Stimulated activated naive CD8-positive, alpha-beta T cell treated with anti-CD3 and anti-CD28 coated beads, Interleukin-15, Interleukin-2, amounts not matched to agents 100 ng/mL and 50 ng/mL, for 24 hours (primary cell): ENCODE data around the gene DLG2.

Experiments
- H3K27ac Mint-ChIP-seq: one replicate; pipeline ENCODE4 v1.8.0; 2021; ENCODE audit warnings: mild to moderate bottlenecking, mixed read lengths
- H3K27me3 Mint-ChIP-seq: one replicate; pipeline ENCODE4 v1.8.0; 2021; ENCODE audit warnings: mixed read lengths
- H3K36me3 Mint-ChIP-seq: one replicate; pipeline ENCODE4 v1.8.0; 2021; ENCODE audit warnings: low read depth, mixed read lengths
- H3K4me1 Mint-ChIP-seq: one replicate; pipeline ENCODE4 v1.8.0; 2021; ENCODE audit warnings: low read depth, mixed read lengths
- H3K4me3 Mint-ChIP-seq: one replicate; pipeline ENCODE4 v1.8.0; 2021; ENCODE audit warnings: mild to moderate bottlenecking, mixed read lengths
- H3K9me3 Mint-ChIP-seq: one replicate; pipeline ENCODE4 v1.8.0; 2021; ENCODE audit warnings: mixed read lengths

Gene DLG2

DNA sequence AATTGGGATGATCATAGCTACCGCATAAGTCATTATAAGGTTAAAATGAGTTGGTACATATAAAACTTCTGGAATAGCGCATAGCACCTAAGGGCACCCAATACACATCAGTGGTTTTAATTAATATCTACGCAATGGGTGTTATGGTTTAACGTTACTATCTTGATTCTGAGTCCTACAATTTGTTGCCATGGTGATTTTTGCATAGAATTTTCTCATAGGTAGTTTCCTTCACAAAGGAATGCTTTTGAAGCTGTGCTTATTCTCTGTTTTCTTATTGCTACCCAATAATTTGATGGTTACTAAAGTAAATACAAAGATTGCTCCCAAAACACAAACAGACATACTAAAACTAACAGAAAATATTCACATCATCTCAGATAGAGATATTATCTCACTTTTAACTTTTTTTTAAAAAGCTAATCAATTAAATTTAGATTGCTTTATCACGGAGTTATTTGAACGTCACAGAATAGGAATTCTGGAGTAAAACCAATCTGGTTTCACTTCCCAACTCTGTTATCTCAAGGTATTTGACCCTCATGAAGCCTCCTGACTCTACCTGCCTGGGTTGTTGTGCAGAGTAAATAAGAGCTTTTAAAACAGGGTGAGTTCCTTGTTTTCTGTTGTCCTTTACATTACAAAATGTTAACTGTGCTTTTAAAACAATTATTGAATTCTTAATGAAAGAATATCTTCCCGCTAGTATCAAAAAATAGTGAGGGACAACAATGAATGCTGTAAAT is 1705.5 kb downstream of the DLG2 start:
- Mint-ChIP-seq H3K27ac (no peak overlapping the region), H3K4me3 (no peak overlapping the region), H3K9me3 (peaks cover 2% of the 10 kb centered on the region), H3K27me3 (no peaks in the 10 kb centered on the region), H3K36me3 (no peaks in the 10 kb centered on the region), H3K4me1 (no peaks in the 10 kb centered on the region)

DNA sequence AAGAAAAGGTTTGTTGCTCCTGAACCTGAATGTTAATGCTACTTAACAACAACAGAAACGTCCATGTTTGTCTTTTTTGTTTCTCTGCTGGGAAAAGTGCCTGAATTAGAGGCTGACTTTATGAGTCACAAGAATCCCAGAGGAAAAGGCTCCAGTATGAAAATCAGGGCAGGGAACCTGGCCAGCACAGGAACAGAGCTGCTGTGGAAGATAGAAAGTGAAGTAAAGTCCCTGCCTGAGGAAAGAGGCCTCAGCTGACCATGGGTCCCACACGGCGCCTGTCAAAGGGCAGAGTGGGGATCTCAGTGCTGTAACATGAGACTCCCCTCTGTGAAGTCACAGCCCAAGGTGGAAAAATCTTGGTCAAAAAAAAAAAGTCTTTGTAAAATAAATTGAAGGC is 1708.7 kb downstream of the DLG2 start:
- H3K4me3 Mint-ChIP-seq, result no peak overlapping the region
- no peaks in the 10 kb centered on the region for H3K4me1 Mint-ChIP-seq
- H3K36me3 Mint-ChIP-seq, result no peaks in the 10 kb centered on the region
- no peak overlapping the region for H3K27ac Mint-ChIP-seq
- H3K27me3 Mint-ChIP-seq, result no peaks in the 10 kb centered on the region
- H3K9me3 Mint-ChIP-seq, result peaks cover 3% of the 10 kb centered on the region

DNA sequence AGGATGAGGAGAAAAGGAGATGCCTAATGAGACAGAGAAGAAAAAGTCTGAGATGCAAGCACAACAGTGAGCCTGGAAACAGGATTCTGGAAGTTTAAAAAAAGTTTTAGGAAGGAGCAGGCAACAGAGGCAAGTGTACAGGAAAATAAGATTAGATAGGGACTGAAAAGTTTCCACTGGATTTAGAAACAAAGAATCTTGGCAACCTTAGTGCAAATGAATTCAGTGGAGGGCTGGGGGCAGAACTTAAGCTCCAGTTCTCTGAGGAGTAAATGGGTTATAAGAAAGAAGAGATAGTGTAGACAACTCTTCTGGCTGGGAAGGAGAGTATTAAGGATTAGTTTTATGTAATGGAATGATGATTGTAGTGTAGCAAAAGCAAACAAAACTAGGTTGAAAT is 1712.1 kb downstream of the DLG2 start:
- Mint-ChIP-seq H3K4me1 (no peaks in the 10 kb centered on the region), H3K9me3 (peaks cover 3% of the 10 kb centered on the region), H3K4me3 (no peak overlapping the region), H3K27me3 (no peaks in the 10 kb centered on the region), H3K36me3 (no peaks in the 10 kb centered on the region), H3K27ac (no peak overlapping the region)

DNA sequence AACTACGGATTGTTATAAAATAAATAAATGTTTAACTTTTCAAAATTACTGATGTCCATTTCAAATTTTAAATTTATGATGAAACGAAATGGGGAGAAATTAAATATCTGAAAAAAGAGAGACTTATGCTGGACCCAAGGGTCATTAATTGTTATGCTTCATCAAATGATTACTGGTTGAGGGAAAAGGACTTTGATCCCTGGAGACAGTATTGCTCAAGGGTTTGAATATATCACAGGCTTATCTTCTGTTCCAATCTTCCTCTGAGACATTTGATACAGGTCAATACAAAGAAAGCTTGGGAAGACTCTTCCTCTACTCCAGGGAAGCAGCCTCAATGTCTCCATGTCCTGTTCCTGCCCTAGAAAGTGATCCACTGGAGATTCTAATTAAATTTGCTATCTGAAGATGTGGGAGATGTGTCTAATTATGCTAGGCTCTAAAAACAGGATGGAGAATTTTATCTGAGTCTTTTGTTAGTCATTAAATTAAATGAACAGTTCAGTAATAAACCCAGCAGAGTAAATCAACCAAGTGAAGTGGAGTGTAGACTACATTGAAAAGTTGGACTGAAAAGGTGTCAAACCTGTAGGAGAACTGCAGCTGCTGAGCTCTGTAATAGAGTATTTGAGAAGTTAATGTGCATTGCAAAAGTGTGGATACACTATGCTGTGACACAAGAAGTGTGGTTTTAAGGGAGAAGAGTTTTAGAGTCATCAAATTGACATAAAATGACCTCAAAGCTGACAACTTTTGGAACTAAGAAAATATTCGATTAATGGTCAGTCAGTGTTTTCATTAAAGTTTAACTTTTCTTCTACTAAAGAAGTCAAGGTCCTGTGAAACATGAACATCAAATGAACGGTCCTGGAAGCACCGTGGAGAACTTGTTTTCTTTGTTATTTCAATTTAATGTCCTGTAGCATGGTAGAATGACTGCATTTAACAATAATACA is 1717.3 kb downstream of the DLG2 start:
- H3K9me3 Mint-ChIP-seq, result peaks cover 3% of the 10 kb centered on the region
- no peaks in the 10 kb centered on the region for H3K27me3 Mint-ChIP-seq
- H3K4me1 Mint-ChIP-seq, result no peaks in the 10 kb centered on the region
- H3K27ac Mint-ChIP-seq, result no peak overlapping the region
- no peaks in the 10 kb centered on the region for H3K36me3 Mint-ChIP-seq
- H3K4me3 Mint-ChIP-seq, result no peak overlapping the region

DNA sequence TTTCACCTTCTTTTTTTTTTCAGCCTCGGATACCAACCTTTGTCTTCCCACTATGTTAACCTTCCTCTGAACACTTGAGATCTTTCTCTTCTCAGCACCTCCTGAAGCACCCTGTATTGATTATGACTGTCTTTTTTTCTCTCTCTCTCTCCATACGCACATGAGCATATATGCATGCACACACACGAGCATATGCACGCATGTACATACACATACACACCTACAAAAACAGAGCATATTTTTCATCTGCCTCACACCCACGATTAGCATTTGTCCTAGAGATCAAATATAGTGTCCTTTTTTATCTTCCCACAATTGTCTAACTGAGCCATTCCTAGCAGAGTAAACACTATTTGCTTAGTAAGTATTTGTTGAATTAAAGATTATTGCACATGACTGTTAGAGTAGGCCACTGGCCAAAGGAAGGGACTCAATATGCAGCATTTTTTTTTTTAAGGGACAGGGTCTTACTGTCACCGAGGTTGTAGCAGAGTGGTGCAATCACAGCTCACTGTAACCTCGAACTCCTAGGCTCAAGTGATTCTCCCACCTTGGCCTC is 1718.8 kb downstream of the DLG2 start:
- Mint-ChIP-seq H3K27me3 (no peaks in the 10 kb centered on the region), H3K4me1 (no peaks in the 10 kb centered on the region), H3K27ac (no peak overlapping the region), H3K9me3 (peaks cover 3% of the 10 kb centered on the region), H3K36me3 (no peaks in the 10 kb centered on the region), H3K4me3 (no peak overlapping the region)

DNA sequence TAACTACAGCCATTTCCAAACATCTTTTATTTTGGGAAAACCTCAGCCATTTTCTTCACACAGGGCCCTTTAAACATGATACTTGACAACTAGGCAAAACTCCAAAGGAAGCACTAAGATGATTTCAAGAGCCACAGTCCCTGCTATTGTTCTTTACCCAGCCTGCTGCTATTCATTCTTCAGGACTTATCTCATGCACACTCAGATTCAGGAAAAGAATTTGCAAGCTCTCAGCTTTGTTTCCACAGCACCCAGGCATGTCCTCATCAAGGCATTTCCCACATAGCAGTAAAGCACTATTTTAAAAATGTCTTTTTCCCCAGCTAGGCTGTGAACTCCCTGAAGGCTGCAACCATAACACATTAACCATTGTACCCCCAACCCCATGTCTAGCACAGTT is 1731.6 kb downstream of the DLG2 start:
- H3K9me3 Mint-ChIP-seq, result peaks cover 16% of the 10 kb centered on the region
- no peak overlapping the region for H3K4me3 Mint-ChIP-seq
- H3K27ac Mint-ChIP-seq, result no peak overlapping the region

DNA sequence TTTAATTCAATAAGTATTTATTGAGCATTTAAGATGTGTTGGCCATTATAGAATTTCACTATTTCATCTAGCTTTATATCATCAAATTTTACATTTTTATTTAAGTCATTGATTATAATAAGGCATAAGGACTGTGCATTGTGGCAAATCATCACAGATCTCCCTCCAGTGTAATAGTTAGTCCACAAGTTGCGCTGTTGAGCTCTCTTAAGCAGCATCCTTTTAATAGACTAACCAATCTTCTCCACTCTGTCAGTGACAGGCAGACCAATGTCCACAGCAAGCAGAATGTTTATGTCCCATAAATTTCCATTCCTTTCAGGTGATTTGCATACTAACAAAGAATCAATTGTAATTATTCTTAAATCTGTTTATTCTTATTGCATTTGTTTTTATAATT is 1745.7 kb downstream of the DLG2 start:
- Mint-ChIP-seq H3K27ac (no peak overlapping the region), H3K4me3 (no peak overlapping the region), H3K9me3 (peaks cover 4% of the 10 kb centered on the region), H3K27me3 (no peaks in the 10 kb centered on the region), H3K36me3 (no peaks in the 10 kb centered on the region), H3K4me1 (no peaks in the 10 kb centered on the region)

More for the DNA sequence above, 1731.6 kb downstream of the DLG2 start:
- Mint-ChIP-seq H3K36me3 (no peaks in the 10 kb centered on the region), H3K27me3 (no peaks in the 10 kb centered on the region), H3K4me1 (no peaks in the 10 kb centered on the region)

DNA sequence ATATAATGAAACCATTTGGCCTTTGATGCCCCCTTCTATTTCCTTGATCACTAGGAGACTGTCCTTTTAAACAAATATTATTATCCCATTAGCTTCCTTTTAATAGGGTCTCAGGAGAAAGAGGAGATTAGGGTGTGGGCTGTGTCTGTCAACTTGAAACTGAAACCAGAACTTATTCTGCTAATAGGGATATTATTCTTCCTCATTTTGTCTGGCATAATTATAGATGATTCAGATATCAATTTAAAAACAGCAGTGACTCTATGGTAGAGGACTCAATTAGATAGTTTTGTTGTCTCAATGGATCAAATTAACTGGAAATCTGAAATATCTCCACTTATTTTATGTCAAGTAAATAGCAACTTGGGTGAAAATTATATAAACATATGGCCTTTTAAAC is 1756.1 kb downstream of the DLG2 start:
- H3K9me3 Mint-ChIP-seq, result peaks cover 5% of the 10 kb centered on the region
- H3K4me3 Mint-ChIP-seq, result no peak overlapping the region
- no peaks in the 10 kb centered on the region for H3K36me3 Mint-ChIP-seq
- H3K27me3 Mint-ChIP-seq, result no peaks in the 10 kb centered on the region
- no peak overlapping the region for H3K27ac Mint-ChIP-seq
- H3K4me1 Mint-ChIP-seq, result no peaks in the 10 kb centered on the region

DNA sequence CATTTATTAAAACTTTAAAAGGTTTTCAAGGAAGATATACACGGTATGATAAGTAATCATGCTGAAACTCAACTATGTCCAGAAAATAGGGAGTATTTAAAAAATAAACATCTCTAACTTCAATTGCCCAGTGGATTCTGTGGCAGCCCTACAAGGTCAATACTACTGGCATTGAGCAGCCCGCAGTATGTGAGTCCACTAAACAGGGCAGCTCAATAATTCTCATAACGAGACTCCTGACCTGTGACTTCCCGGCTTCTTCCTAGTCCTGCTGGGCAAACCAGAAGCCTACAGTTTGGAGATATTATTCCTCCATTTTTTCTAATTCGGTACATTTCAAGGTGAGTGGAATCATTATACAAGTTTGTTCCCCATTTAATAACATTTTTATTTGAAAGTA is 1760.5 kb downstream of the DLG2 start:
- no peaks in the 10 kb centered on the region for H3K4me1 Mint-ChIP-seq
- H3K4me3 Mint-ChIP-seq, result no peak overlapping the region
- no peaks in the 10 kb centered on the region for H3K27me3 Mint-ChIP-seq
- H3K9me3 Mint-ChIP-seq, result peaks cover 5% of the 10 kb centered on the region
- H3K36me3 Mint-ChIP-seq, result no peaks in the 10 kb centered on the region
- no peak overlapping the region for H3K27ac Mint-ChIP-seq

DNA sequence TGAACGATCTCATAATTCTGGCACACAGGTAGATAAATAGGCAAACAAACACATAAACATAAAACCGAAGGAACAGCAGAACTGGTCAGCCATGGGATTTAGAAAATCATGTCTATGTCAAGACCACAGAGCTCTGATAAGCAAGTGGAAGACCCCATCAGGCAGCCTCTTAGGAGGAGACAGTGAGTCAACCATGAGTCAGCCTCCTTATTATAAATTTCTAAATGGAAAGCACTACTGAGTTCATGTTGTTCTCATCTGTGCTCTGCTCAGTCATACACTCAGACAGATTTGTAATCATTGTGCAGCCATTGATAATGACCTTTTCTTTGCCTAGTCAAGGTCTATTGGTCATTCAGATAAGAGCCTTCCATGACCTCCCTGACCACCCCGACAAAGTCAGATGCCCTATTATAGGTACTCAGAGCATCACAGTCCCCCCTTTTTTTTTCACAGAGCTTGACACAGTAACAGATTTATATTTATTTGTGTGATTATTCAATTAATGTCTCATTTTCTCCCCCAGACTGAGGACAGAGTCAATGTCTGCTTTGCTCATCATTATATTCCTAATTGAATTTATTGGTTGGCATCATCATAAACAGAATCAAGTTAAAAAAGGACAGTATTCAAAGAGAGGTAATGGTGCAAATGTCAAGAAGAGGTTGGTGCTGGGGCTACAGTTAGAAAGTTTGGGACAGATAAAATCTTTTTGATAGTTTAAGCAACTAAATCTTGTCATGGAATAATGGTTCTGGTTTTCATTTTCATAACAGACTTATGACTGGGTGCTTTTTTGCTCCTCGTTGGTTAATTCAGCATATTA is 1761.3 kb downstream of the DLG2 start:
- Mint-ChIP-seq H3K9me3 (peaks cover 5% of the 10 kb centered on the region), H3K4me1 (no peaks in the 10 kb centered on the region), H3K4me3 (no peak overlapping the region), H3K27me3 (no peaks in the 10 kb centered on the region), H3K36me3 (no peaks in the 10 kb centered on the region), H3K27ac (no peak overlapping the region)

DNA sequence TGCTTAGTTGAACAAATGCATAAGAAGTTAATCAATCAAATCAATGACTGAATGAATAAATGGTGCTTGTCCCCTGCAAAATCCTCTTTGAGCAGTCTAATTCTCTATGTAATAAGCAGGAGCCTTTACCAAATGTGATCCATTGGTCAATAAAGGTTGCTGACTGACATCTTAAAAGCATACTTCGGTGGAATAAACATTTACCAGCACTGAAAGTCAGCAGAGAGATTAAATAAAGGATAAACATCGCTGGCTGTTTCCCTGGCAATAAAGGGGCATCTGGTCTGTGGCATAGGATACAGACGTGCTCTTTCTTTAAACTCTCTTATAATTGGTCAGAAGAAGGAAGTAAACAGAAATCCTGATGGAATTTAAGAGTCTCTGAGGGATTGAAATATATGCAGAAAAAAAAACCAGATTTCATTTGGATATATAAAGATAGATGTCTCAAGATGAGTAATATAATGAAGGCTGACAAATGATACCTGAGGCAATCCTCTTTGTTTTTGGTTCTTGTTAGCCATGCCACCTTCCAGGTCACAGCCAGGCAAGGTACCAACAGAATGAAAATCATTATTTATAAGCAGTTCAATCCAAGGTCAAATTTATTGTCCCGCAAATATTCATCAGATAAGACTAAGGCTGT is 1762.6 kb downstream of the DLG2 start:
- H3K36me3 Mint-ChIP-seq, result no peaks in the 10 kb centered on the region
- H3K27me3 Mint-ChIP-seq, result no peaks in the 10 kb centered on the region
- H3K4me3 Mint-ChIP-seq, result no peak overlapping the region
- no peaks in the 10 kb centered on the region for H3K4me1 Mint-ChIP-seq
- peaks cover 5% of the 10 kb centered on the region for H3K9me3 Mint-ChIP-seq
- no peak overlapping the region for H3K27ac Mint-ChIP-seq

DNA sequence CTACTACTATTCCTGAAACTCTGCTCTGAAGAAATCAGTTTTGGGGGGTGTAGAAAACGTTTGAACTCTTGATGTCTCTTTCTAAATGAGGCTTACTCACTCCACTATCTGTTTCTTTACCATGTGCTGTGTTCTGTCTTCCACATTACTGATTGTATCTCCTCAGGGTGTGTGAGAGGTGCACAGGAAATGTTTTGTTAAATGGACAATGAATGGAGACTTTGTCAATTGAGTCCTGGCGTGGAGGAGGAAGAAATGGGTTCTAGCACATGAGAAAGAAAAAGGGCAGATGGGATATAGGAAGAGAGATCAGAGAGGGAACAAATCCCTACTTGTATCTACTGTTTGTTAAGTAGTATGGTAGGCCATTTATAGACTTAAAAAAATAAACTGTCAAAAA is 1763.9 kb downstream of the DLG2 start:
- Mint-ChIP-seq H3K4me1 (no peaks in the 10 kb centered on the region), H3K27ac (no peak overlapping the region), H3K36me3 (no peaks in the 10 kb centered on the region), H3K27me3 (no peaks in the 10 kb centered on the region), H3K9me3 (peaks cover 7% of the 10 kb centered on the region), H3K4me3 (no peak overlapping the region)

DNA sequence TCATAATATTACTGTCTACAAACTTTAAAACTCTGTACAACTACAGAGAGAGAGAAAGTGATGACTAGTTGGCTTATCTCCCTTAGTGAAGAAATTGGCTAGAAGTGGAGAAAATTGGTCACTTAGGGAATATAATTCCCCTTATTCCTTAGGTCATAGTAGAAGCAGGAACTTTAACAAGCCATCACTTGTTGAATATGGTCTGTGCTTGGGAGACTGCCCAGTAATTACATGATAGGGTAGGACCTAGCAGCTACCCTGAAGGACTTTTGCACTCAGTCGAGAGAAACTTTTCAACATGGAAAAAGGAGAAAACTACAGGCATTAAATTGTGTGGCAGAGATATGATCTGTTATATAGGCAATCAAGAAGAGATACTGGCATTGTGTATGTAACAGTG is 1764.5 kb downstream of the DLG2 start:
- Mint-ChIP-seq H3K9me3 (peaks cover 7% of the 10 kb centered on the region), H3K4me1 (no peaks in the 10 kb centered on the region), H3K36me3 (no peaks in the 10 kb centered on the region), H3K27ac (no peak overlapping the region), H3K27me3 (no peaks in the 10 kb centered on the region), H3K4me3 (no peak overlapping the region)

DNA sequence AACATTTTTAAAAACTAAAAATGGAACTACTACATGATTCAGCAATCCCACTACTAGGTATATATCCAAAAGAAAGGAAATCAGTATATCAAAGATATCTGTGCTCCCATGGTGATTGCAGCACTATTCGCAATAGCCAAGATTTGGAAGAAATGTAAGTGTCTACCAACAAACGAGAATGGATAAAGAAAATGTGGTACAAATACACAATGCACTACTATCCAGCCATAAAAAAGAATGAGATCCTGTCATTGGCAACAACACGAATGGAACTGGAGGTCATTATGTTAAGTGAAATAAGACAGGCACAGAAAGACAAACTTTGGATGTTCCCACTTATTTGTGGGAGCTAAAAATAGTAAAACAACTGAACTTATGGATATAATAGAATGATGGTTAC is 1765.1 kb downstream of the DLG2 start:
- Mint-ChIP-seq H3K9me3 (peaks cover 7% of the 10 kb centered on the region), H3K4me1 (no peaks in the 10 kb centered on the region), H3K27ac (no peak overlapping the region), H3K36me3 (no peaks in the 10 kb centered on the region), H3K4me3 (no peak overlapping the region), H3K27me3 (no peaks in the 10 kb centered on the region)
